Nephron (organoid): ENCODE results near the gene DZIP3.

Experiments used
- H3K27ac Mint-ChIP-seq, 3 experiments: 2 replicates each; pipeline ENCODE4 v1.8.0; 2020; ENCODE audit warnings: mixed read lengths in 3 of 3, mild to moderate bottlenecking in 2 of 3, moderate library complexity in 1 of 3
- H3K27me3 Mint-ChIP-seq: 2 replicates; pipeline ENCODE4 v1.8.0; 2021; ENCODE audit warnings: low read depth, mild to moderate bottlenecking, moderate library complexity, mixed read lengths
- H3K36me3 Mint-ChIP-seq: 2 replicates; pipeline ENCODE4 v1.8.0; 2020; ENCODE audit warnings: low read depth, mixed read lengths
- H3K4me1 Mint-ChIP-seq: 2 replicates; pipeline ENCODE4 v1.8.0; 2020; ENCODE audit warnings: mixed read lengths
- H3K4me3 Mint-ChIP-seq, 3 experiments: 2 replicates each; pipeline ENCODE4 v1.8.0; 2020; ENCODE audit warnings: mild to moderate bottlenecking in 3 of 3, mixed read lengths in 3 of 3, moderate library complexity in 2 of 3
- H3K9me3 Mint-ChIP-seq: 2 replicates; pipeline ENCODE4 v1.8.0; 2020; ENCODE audit warnings: mixed read lengths
- CTCF ChIP-seq, 3 experiments: fragments of 200-600 bp; sonication (generic); IDR thresholded peaks; one replicate each; pipeline ENCODE4 v1.5.0; 2021; ENCODE audit warnings: antibody characterized with exemption in 3 of 3; ENCODE audit not compliant: unreplicated experiment in 3 of 3

The DZIP3 gene

GRCh38 chr3:108724101-108724500 lies 134.6 kb downstream of the DZIP3 start:
- H3K27ac Mint-ChIP-seq: no peak overlapping the region
- peaks cover 7% of the 10 kb centered on the region for H3K4me1 Mint-ChIP-seq
- H3K27me3 Mint-ChIP-seq: no peaks in the 10 kb centered on the region
- no peak for TF ChIP-seq CTCF (IDR thresholded peaks at IDR 0.05; ENCODE audit: unreplicated experiment in 3 of 3)
- H3K9me3 Mint-ChIP-seq: no peaks in the 10 kb centered on the region
- no peak overlapping the region for H3K4me3 Mint-ChIP-seq
- H3K36me3 Mint-ChIP-seq: no peaks in the 10 kb centered on the region

GRCh38 chr3:108728105-108728504 lies 138.6 kb downstream of the DZIP3 start:
- H3K27ac Mint-ChIP-seq: no peak overlapping the region
- no peaks in the 10 kb centered on the region for H3K36me3 Mint-ChIP-seq

GRCh38 chr3:108728934-108729333 lies 139.4 kb downstream of the DZIP3 start:
- no peak for TF ChIP-seq CTCF (IDR thresholded peaks at IDR 0.05; ENCODE audit: unreplicated experiment in 3 of 3)
- H3K27ac Mint-ChIP-seq: no peak overlapping the region
- H3K4me3 Mint-ChIP-seq: no peak overlapping the region
- no peaks in the 10 kb centered on the region for H3K4me1 Mint-ChIP-seq
- H3K36me3 Mint-ChIP-seq: no peaks in the 10 kb centered on the region
- H3K27me3 Mint-ChIP-seq: peaks cover 5% of the 10 kb centered on the region
- no peaks in the 10 kb centered on the region for H3K9me3 Mint-ChIP-seq

More at GRCh38 chr3:108728105-108728504, 138.6 kb downstream of the DZIP3 start:
- TF ChIP-seq CTCF (IDR thresholded peaks at IDR 0.05; ENCODE audit: unreplicated experiment in 3 of 3): no peak
- H3K9me3 Mint-ChIP-seq: no peaks in the 10 kb centered on the region
- H3K4me1 Mint-ChIP-seq: no peaks in the 10 kb centered on the region
- peaks cover 5% of the 10 kb centered on the region for H3K27me3 Mint-ChIP-seq
- no peak overlapping the region for H3K4me3 Mint-ChIP-seq

- H3K4me3 Mint-ChIP-seq: no peak overlapping the region
- no peaks in the 10 kb centered on the region for H3K9me3 Mint-ChIP-seq
- H3K36me3 Mint-ChIP-seq: no peaks in the 10 kb centered on the region
- H3K27ac Mint-ChIP-seq: no peak overlapping the region
- no peak for TF ChIP-seq CTCF (IDR thresholded peaks at IDR 0.05; ENCODE audit: unreplicated experiment in 3 of 3)
- peaks cover 6% of the 10 kb centered on the region for H3K27me3 Mint-ChIP-seq
- no peaks in the 10 kb centered on the region for H3K4me1 Mint-ChIP-seq
These were observed 147.3 kb downstream of the DZIP3 start for GRCh38 chr3:108736821-108737220.

- Mint-ChIP-seq H3K4me3 (no peak overlapping the region), H3K36me3 (no peaks in the 10 kb centered on the region), H3K27me3 (no peaks in the 10 kb centered on the region), H3K9me3 (peaks cover 8% of the 10 kb centered on the region), H3K27ac (no peak overlapping the region), H3K4me1 (no peaks in the 10 kb centered on the region)
- TF ChIP-seq CTCF (IDR thresholded peaks at IDR 0.05; ENCODE audit: unreplicated experiment in 3 of 3): no peak
These were observed 153.4 kb downstream of the DZIP3 start for GRCh38 chr3:108742929-108743328.
